Erythroblast (primary cell): ENCODE results near the gene ERICH2.

Experiments
- GATA1 ChIP-seq: IDR thresholded peaks from 2 replicates; pipeline ENCODE4 v1.6.1; 2011; ENCODE audit warnings: low read depth, mild to moderate bottlenecking, control low read depth, low read length, moderate library complexity
- POLR2A ChIP-seq: IDR thresholded peaks from 2 replicates; pipeline ENCODE4 v1.6.1; 2011; ENCODE audit warnings: mild to moderate bottlenecking, low read length

GRCh38 chr2:170739507-170740046 is 30.6 kb upstream of the ERICH2 start:
- no peak for TF ChIP-seq POLR2A
- TF ChIP-seq GATA1, result no peak
